Activated T-cell treated with anti-CD3 and anti-CD28 coated beads, Interleukin-2, amount 50 U/mL, for 4 hours (primary cell): Measurements from ENCODE around the gene SNX25. TPM values are rescaled to one million over a fixed set of nuclear protein-coding genes. Genes with fewer than 3 reads are reported as not detected.

ENCODE experiments used
- ATAC-seq, 2 donors: fragments of 200-7000 bp; cut with Tn5 transposase; one replicate each; pipeline ENCODE4 v1.10.0; 2021
- DNase-seq: peaks from one replicate; pipeline ENCODE4 v3.0.0-alpha.2; 2020
- H3K27me3 Mint-ChIP-seq: one replicate; pipeline ENCODE4 v1.8.0; 2021; ENCODE audit warnings: low read depth, mixed read lengths
- H3K36me3 Mint-ChIP-seq: one replicate; pipeline ENCODE4 v1.8.0; 2022; ENCODE audit warnings: mixed read lengths; ENCODE audit not compliant: insufficient read depth
- H3K4me1 Mint-ChIP-seq: one replicate; pipeline ENCODE4 v1.8.0; 2021; ENCODE audit warnings: low read depth, mixed read lengths
- H3K4me3 Mint-ChIP-seq: one replicate; pipeline ENCODE4 v1.8.0; 2021; ENCODE audit warnings: mild to moderate bottlenecking, moderate library complexity, mixed read lengths
- H3K9me3 Mint-ChIP-seq: one replicate; pipeline ENCODE4 v1.8.0; 2021; ENCODE audit warnings: mixed read lengths
- total RNA-seq, 3 donors: library from RNA; stranded (reverse); gene quantifications; one replicate each; pipeline ENCODE4 v1.2.1, GENCODE V29; 2021

SNX25 gene
- total RNA-seq, 3 donors from 2014 or later = 9.5 to 10.9 (median 10.3) TPM

DNA sequence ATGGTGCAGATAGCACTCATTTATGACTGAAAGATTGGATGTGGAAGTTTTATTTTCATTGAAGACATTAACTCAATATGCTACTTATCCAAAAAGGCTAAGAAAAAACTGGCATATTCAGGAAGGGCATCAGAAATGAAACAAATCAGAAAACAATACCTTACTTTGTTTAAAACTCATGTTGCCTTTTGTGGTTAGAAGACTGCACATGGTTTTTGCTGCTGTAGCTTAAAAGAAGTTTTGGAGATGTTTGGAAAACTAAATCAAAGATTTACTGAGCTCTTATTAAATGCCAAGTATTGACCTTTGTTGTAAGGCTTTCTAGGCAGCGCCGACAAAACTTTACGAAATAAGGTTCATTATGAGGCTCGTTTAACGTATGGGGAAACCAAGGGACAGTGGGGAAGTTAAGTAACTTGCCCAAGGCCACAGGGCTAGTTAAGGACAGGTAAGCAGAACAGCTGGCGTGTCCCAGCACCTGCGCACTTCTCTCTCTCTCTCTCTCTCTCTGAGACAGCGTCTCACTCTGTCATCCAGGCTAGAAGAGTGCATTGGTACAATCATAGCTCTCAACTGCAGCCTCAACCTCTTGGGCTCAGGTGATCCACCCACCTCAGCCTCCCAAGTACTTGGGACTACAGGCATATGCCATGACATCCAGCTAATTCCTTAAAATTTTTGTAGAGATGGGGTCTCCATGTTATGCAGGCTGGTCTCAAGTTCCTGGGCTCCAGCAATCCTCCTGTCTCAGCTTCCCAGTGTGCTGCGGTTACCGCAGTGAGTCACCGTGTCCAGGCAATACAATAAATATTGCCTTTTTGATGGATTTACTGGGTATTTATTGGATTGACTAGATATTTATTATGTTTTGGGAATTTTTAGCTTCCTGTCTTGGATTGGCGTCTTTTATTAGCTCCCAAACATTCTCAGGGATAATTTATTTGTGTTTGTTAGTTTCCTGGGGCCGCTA, 170.2 kb downstream of the SNX25 start:
- H3K36me3 Mint-ChIP-seq = peaks cover 6% of the 10 kb centered on the region
- DNase-seq (no peak), ATAC-seq (no peak)
- H3K4me3 Mint-ChIP-seq = no peak overlapping the region
- peaks cover 3% of the 10 kb centered on the region for H3K4me1 Mint-ChIP-seq
- peaks cover 10% of the 10 kb centered on the region for H3K9me3 Mint-ChIP-seq
- H3K27me3 Mint-ChIP-seq = no peaks in the 10 kb centered on the region

DNA sequence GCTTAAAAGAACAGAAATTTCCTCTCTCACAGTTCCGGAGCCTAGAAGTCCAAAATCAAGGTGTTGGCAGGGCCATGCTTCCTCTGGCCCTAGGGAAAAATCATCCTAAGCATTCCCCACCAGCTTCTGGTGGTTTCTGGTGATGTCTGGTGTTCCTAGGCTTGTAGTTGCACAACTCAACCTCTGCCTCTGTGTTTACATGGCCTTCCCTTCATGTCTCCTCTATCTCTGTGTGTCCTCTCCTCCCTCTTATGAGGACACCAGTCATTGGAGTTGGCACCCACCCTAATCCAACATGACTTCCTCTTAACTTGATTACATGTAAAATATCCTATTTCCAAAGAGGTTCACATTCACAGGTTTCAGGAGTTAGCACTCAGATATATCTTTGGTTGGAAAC, 170.9 kb downstream of the SNX25 start:
- peaks cover 7% of the 10 kb centered on the region for H3K4me1 Mint-ChIP-seq
- peaks cover 10% of the 10 kb centered on the region for H3K9me3 Mint-ChIP-seq
- DNase-seq = no peak

DNA sequence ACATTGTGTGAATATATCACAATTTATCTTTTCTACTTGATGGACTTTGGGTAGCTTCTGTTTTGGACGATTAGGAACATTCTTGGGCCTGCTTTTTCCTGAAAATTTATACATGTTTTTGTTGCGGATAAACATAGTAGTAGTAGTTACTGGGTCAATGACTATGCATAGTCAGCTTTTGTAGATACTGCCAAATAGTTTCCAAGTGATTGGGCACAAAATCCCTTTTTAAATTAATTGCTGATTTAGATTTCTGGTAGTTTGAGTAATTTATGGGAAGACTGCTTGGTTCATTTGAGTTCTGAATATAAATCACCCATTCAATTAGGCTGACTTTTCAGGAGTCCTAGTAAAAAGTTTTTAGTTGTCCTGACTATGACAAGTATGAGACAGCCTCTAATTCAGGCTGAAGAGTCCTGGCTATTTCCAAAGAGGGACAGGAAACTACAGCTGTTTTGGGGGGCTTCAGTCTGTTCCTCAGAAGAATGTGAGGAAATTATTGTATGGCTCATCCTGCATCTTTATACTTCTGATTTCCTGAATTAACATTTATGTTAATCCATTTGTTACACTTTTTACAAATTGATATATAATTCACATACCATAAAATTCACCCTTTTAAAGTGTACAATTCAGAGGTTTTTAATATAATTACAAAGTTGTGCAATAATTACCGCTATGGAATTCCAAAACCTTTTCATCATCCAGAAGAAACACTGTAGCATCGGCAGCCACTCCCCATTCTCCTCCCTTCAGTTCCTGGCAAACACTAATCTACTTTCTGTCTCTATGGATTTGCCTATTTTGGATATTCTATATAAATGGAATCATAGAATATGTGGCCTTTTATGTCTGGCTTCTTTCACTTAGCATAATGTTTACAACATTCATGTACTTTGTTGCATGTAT, 172.1 kb downstream of the SNX25 start:
- DNase-seq (no peak), ATAC-seq (no peak)
- Mint-ChIP-seq H3K9me3 (peaks cover 10% of the 10 kb centered on the region), H3K4me3 (no peak overlapping the region), H3K27me3 (peaks cover 3% of the 10 kb centered on the region), H3K4me1 (peaks cover 7% of the 10 kb centered on the region), H3K36me3 (peaks cover 6% of the 10 kb centered on the region)

More for the DNA sequence above, 170.9 kb downstream of the SNX25 start:
- H3K27me3 Mint-ChIP-seq = peaks cover 1% of the 10 kb centered on the region
- peaks cover 6% of the 10 kb centered on the region for H3K36me3 Mint-ChIP-seq
- ATAC-seq = no peak
- no peak overlapping the region for H3K4me3 Mint-ChIP-seq

DNA sequence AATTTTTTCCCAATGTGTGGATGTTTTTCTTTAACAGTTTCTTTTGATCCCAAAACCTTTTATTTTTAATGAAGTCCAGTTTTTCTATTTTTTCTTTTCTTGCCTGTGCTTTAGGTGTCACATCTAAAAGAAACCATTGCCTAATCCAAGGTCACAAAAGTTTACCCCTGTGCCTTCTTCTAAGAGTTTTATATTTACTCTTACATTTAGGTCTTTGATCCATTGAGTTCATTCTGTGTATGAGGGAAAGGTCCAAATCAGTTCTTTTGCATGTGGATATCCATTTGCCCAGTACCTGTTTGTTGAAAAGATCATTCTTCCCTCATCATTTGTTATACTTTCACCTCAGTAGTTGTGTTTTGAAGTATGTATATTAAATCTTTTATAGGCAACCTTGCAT, 173.4 kb downstream of the SNX25 start:
- DNase-seq = no peak
- H3K9me3 Mint-ChIP-seq = peaks cover 10% of the 10 kb centered on the region
- peaks cover 7% of the 10 kb centered on the region for H3K4me1 Mint-ChIP-seq
- peaks cover 3% of the 10 kb centered on the region for H3K27me3 Mint-ChIP-seq
- peaks cover 6% of the 10 kb centered on the region for H3K36me3 Mint-ChIP-seq
- ATAC-seq = no peak
- no peak overlapping the region for H3K4me3 Mint-ChIP-seq

DNA sequence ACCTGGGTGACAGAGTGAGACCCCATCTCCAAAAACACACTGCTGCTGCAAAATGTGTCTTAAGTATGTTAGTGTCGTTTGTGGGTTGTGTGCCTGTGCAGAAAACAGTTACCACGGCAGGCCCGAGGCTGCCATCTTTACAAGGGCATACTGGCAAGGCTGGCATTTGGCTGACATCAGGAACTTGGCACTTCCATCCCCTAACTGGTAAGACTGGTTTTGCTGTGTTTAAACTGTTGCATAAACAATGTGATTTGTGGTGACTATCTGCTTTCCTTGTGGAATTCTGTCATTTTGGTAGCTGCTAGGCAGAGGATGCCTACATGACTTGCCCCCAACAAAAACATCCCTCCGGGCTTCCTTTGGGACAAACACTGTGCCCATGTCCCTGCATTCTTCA, 174.1 kb downstream of the SNX25 start:
- H3K27me3 Mint-ChIP-seq = peaks cover 3% of the 10 kb centered on the region
- H3K4me3 Mint-ChIP-seq = no peak overlapping the region
- peaks cover 6% of the 10 kb centered on the region for H3K36me3 Mint-ChIP-seq
- DNase-seq = no peak
- no peak for ATAC-seq
- H3K4me1 Mint-ChIP-seq = peaks cover 7% of the 10 kb centered on the region
- H3K9me3 Mint-ChIP-seq = peaks cover 10% of the 10 kb centered on the region

DNA sequence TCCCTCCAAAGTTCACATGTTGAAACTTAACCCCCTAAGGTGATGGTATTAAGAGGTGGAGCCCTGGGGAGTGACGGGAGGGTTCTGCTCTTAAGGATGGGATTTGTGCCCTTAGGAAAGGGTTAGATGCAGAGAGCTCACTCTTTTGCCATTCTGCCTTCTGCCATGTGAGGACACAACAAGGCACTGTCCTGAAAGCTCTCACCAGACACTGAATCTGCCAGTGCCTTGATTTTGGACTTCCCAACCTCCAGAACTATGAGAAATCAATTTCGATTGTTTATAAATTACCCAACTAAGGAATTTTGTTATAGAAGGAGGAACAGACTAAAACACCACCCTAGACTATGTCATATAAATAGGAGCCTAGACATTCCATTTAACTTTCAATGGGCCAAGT, 174.7 kb downstream of the SNX25 start:
- ATAC-seq = no peak

DNA sequence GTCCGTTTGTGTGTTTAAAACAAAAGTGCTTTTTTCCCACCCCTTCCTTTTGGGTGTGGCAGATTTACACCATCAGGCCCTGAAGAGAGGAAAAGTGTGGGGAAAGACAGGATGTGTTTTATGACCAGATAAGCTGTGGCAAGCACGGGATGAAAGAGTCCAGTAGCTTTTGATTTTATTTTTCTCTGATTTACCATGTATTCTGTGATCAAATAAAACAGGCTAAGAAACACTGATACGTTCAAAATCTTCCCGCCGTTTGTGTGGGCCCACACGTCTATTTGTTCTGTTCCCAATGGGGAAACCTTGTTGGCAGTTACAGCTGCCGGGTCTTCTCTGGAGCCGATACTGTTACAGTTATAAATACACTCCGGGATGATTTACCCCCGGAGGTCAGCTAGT, 175.5 kb downstream of the SNX25 start:
- H3K9me3 Mint-ChIP-seq = peaks cover 10% of the 10 kb centered on the region
- DNase-seq (no peak), ATAC-seq (no peak)
- peaks cover 7% of the 10 kb centered on the region for H3K4me1 Mint-ChIP-seq
- H3K36me3 Mint-ChIP-seq = peaks cover 7% of the 10 kb centered on the region
- peaks cover 3% of the 10 kb centered on the region for H3K27me3 Mint-ChIP-seq
- no peak overlapping the region for H3K4me3 Mint-ChIP-seq

More for the DNA sequence above, 174.7 kb downstream of the SNX25 start:
- no peak for DNase-seq
- H3K27me3 Mint-ChIP-seq = peaks cover 3% of the 10 kb centered on the region
- H3K36me3 Mint-ChIP-seq = peaks cover 6% of the 10 kb centered on the region
- H3K4me1 Mint-ChIP-seq = peaks cover 7% of the 10 kb centered on the region
- peaks cover 10% of the 10 kb centered on the region for H3K9me3 Mint-ChIP-seq
- no peak overlapping the region for H3K4me3 Mint-ChIP-seq

DNA sequence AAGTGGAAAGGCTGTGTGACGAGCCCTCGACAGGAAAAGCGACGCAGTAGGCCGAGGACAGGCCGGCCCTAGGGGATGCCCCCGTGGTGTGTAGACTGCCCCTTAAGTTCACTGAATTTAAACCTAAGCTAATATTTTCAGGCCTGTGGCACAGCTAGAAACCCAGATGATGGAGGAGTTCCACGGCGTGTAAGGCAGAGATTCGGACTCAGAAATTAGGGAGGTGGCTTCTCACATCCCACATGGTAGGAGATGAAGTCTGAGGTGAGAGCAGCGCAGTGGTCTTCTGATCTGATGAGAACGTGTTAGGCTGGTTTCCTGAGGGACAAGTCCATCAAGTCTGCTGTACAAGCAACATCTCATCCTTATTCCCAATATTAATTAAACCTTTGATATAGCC, 178.6 kb downstream of the SNX25 start:
- Mint-ChIP-seq H3K36me3 (peaks cover 1% of the 10 kb centered on the region), H3K9me3 (no peaks in the 10 kb centered on the region), H3K27me3 (peaks cover 3% of the 10 kb centered on the region), H3K4me1 (peaks cover 7% of the 10 kb centered on the region), H3K4me3 (no peak overlapping the region)
- no peak for DNase-seq
- ATAC-seq = no peak

DNA sequence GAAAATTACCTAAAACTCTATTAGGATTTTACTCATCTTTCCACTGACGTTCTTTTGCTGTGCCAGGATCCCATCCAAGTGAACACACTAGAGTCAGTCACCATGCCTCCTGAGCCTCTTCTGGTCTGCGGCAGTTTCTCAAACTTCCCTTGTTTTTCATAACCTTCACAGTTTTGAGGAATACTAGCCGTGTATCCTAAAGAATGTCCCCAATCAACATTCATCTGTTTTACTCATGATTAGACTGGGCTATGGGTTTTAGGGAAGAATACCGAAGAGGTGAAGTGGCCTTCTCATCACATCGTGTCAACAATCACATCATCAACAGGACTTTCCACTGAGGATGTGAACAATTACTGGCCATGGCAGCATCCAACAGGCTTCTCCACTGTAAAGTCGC, 181.5 kb downstream of the SNX25 start:
- peaks cover 15% of the 10 kb centered on the region for H3K4me1 Mint-ChIP-seq
- peaks cover 2% of the 10 kb centered on the region for H3K27me3 Mint-ChIP-seq
- ATAC-seq (no peak), DNase-seq (no peak)
- peaks cover 1% of the 10 kb centered on the region for H3K36me3 Mint-ChIP-seq
- no peak overlapping the region for H3K4me3 Mint-ChIP-seq
- no peaks in the 10 kb centered on the region for H3K9me3 Mint-ChIP-seq

DNA sequence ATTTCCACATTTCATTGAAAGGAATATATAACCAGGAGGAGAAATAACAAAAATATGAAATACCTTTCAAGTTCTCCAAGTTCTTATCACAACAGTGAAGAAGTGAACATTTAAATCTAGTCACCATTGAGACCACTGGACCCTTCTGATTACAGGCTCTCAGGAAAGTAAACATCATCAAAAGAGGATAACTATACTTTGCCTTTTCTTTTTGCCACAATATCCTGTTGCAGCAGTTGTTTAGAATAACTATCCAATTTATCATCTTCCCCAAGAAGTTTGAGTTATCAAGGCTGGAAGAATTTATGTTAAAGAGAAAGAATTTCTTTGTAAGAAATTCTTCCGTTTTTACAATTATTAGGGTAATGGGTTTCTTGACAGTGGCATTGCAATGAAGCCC, 182.8 kb downstream of the SNX25 start:
- no peak for ATAC-seq
- no peak overlapping the region for H3K4me3 Mint-ChIP-seq
- peaks cover 1% of the 10 kb centered on the region for H3K36me3 Mint-ChIP-seq
- DNase-seq = no peak
- no peaks in the 10 kb centered on the region for H3K9me3 Mint-ChIP-seq
- peaks cover 18% of the 10 kb centered on the region for H3K4me1 Mint-ChIP-seq
- H3K27me3 Mint-ChIP-seq = no peaks in the 10 kb centered on the region

DNA sequence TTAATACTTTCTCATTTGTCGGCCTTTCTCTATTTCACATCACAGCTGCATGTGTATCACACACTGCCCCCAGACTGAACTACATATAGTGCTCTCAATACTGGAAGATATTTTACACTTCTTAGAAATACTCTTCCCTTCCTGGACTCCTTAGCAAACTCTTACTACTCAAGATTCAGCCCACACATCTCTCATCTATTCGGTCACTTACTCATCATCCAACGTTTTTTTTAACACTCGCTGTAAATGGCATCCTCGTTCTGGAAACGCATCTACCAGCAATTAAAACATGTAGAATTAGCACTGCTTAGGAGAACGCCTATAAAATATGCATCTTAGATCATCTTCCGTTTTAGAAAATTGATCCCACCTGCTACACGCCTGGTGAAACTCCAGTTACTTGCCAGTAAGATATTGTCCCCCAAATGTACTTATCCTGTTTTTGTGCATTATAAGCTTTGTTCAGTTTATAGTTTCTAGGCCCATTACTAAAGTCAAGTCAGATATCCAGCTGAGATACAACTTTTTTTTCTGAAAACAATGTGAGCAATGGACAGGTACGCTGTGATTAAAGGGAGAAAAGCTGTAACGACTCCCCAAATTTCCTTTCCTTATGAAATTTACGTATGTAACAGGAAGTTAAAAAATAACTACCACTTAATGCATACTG, 185.3 kb downstream of the SNX25 start:
- H3K36me3 Mint-ChIP-seq = peaks cover 5% of the 10 kb centered on the region
- DNase-seq (no peak), ATAC-seq (peak in 1 of 2 donors; percentile 9)
- H3K4me1 Mint-ChIP-seq = peaks cover 26% of the 10 kb centered on the region
- peak overlapping the region; percentile 87 for H3K4me3 Mint-ChIP-seq
- no peaks in the 10 kb centered on the region for H3K27me3 Mint-ChIP-seq
- H3K9me3 Mint-ChIP-seq = no peaks in the 10 kb centered on the region

DNA sequence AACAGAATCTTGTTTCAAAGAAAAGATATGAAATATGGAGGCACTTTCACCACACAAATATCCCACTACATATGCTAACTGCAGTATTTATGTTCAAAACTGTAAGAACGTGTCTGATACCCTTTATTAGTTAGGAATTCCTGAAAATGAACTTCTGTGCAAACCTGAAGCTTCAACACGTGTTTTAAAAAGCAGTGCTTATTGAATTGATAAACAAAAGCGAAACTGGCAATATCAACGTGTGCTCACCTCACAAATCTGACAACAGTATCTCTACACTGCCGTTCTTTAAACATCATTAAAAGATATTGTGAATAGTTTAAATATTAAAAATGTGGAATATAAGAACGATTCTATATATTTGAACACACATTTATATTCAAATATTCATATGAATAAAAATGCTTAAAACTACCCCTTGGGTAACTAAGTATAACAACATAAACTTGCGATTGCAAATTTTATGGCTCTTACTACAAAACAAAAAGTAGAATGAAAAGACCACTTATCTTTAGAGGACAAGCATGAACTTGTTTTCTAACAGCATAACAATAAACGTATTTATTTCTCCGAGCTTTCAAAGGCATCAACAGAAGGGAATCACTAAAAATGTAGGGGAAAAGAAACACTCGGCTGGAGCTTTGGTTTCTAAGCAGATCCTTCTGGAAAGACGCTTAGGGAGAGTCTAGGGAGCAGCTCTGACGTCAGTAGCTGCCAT, 186.0 kb downstream of the SNX25 start, which contains the start of gene LRP2BP:
Gene LRP2BP (minus strand): TSS at position 687 of the 718 bp plus-strand sequence. CDS start 17,738 bp downstream, outside the sequence.
- DNase-seq (no peak), ATAC-seq (no peak)
- Mint-ChIP-seq H3K9me3 (no peaks in the 10 kb centered on the region), H3K4me3 (peak within 1 kb of the TSS; percentile 87), H3K27me3 (no peaks in the 10 kb centered on the region), H3K36me3 (peaks cover 11% of the 10 kb centered on the region), H3K4me1 (peaks cover 26% of the 10 kb centered on the region)

DNA sequence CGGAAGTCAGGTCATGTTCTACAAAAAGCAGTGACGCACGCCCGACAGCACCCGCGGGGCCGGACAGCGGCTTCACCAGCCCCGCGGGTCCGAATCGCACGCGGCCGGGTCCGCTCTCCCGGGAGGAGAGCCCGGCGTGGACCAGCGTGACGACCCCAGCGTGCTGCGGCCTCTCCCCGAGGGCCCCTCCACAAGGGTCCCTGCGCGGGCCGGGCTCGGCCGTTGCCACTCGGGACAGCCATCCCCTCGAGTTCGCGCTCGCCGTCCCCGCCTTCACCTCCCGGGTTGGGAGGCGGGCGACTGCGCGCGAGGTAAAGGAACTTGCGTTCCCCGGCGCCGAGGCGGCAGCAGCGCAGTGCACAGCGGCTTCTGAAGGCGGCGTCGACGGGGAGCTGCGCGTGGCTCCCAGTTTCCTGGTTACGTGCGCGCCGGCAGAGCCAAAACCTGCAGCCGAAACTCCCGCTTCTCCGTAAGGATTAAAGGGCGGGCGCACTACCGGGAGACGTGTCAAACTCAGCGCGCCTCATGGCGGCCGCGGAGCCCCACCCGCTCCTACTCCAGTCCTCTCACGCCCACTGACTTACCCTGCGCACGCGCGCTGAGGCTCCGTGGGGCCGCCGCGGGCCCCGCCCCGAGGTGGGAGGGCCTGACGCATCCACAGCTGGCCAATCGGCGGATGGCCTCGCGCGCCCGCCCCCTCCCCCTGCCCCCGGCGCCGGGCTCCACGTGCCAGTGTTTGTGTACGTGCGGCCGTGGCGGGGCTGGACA, 186.7 kb downstream of the SNX25 start:
- H3K27me3 Mint-ChIP-seq = no peaks in the 10 kb centered on the region
- peaks cover 26% of the 10 kb centered on the region for H3K4me1 Mint-ChIP-seq
- H3K4me3 Mint-ChIP-seq = peak overlapping the region; percentile 87
- no peaks in the 10 kb centered on the region for H3K9me3 Mint-ChIP-seq
- ATAC-seq (peak; percentile 85 to 87), DNase-seq (peak; percentile 96)
- H3K36me3 Mint-ChIP-seq = peaks cover 13% of the 10 kb centered on the region
